ENCODE measurements around the gene FAM53C.

DNA sequence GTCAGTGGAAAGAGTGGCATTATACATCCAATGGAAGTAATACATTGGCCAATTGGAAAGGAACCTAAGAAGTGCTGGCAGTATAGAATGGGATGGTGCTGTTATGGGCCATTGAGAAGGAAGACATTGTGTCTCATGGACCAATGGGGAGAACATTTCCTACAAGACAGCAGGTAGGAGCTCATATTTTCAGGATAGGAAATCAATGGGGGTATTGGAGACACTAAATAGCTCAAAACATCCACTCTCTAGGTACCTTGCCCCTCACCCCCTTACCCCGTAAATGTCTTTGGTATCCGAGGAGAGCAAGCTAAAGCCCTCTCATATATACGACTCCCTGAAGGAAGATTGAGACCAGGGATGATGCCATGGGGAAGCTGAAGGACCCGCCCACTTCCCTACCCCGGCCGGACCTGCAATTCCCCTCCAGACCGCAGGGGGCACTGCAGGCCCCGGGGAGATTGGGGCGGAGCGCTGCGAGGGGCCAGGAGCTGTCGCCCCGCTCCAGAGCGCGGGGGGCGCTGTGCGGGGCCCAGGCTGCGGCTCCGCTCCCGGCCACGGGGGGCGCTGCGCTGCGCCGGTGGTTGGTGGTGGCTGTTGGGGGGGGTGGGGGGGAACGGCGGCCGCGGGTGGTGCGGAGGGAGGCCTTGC lies 14.1 kb downstream of the FAM53C start, which contains the start of gene KDM3B:
- TF ChIP-seq, protein P1, sequence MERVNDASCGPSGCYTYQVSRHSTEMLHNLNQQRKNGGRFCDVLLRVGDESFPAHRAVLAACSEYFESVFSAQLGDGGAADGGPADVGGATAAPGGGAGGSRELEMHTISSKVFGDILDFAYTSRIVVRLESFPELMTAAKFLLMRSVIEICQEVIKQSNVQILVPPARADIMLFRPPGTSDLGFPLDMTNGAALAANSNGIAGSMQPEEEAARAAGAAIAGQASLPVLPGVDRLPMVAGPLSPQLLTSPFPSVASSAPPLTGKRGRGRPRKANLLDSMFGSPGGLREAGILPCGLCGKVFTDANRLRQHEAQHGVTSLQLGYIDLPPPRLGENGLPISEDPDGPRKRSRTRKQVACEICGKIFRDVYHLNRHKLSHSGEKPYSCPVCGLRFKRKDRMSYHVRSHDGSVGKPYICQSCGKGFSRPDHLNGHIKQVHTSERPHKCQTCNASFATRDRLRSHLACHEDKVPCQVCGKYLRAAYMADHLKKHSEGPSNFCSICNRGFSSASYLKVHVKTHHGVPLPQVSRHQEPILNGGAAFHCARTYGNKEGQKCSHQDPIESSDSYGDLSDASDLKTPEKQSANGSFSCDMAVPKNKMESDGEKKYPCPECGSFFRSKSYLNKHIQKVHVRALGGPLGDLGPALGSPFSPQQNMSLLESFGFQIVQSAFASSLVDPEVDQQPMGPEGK (CRISPR knock-in tag; IDR thresholded peaks at IDR 0.05; ENCODE audit: borderline replicate concordance): no peak
- TF ChIP-seq PPARA (CRISPR knock-in tag; IDR thresholded peaks at IDR 0.05; ENCODE audit: borderline replicate concordance) (no peak), ZFP3 (CRISPR knock-in tag; IDR thresholded peaks at IDR 0.05) (no peak), CSDC2 (CRISPR knock-in tag; IDR thresholded peaks at IDR 0.05) (no peak), ZC3H10 (CRISPR knock-in tag; IDR thresholded peaks at IDR 0.05) (no peak), ARNTL (CRISPR knock-in tag; IDR thresholded peaks at IDR 0.05; ENCODE audit: borderline replicate concordance, low read depth) (no peak; the same call in 1 of the 2 replicates), TOX (CRISPR knock-in tag; IDR thresholded peaks at IDR 0.05; ENCODE audit: borderline replicate concordance) (no peak), OSR1 (CRISPR knock-in tag; IDR thresholded peaks at IDR 0.05) (no peak), TSHZ2 (CRISPR knock-in tag; IDR thresholded peaks at IDR 0.05) (no peak)
- TF ChIP-seq, protein P2, sequence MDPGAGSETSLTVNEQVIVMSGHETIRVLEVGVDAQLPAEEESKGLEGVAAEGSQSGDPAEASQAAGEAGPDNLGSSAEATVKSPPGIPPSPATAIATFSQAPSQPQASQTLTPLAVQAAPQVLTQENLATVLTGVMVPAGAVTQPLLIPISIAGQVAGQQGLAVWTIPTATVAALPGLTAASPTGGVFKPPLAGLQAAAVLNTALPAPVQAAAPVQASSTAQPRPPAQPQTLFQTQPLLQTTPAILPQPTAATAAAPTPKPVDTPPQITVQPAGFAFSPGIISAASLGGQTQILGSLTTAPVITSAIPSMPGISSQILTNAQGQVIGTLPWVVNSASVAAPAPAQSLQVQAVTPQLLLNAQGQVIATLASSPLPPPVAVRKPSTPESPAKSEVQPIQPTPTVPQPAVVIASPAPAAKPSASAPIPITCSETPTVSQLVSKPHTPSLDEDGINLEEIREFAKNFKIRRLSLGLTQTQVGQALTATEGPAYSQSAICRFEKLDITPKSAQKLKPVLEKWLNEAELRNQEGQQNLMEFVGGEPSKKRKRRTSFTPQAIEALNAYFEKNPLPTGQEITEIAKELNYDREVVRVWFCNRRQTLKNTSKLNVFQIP (CRISPR knock-in tag; IDR thresholded peaks at IDR 0.05; ENCODE audit: borderline replicate concordance, low read depth): no peak

All from SK-N-SH treated with all-trans-retinoic acid at 6 μM for 48 hours (cell line).